GM21381 (cell line): ENCODE results near the gene OR8B12.

ENCODE experiments used
- ATAC-seq: cut with Tn5 transposase; IDR thresholded peaks from one replicate; pipeline ENCODE4 v1.9.1; 2021; ENCODE audit warnings: mild to moderate bottlenecking, moderate library complexity; ENCODE audit not compliant: unreplicated experiment

Gene OR8B12

GRCh38 chr11:124543554-124543953, at the start of gene OR8B12:
TSS of gene OR8B12 (minus strand) at chr11:124543654. CDS start at chr11:124543654, 0 bp downstream.
- no peak for ATAC-seq

GRCh38 chr11:124592627-124593026, 49.2 kb upstream of the OR8B12 start:
- ATAC-seq = no peak

- ATAC-seq = no peak
Observed at GRCh38 chr11:124591430-124591829, 48.0 kb upstream of the OR8B12 start.

GRCh38 chr11:124586238-124586860, 42.9 kb upstream of the OR8B12 start:
- peak; percentile 55 for ATAC-seq

GRCh38 chr11:124584681-124585372, 41.4 kb upstream of the OR8B12 start:
- ATAC-seq = no peak

GRCh38 chr11:124583781-124584180, 40.3 kb upstream of the OR8B12 start:
- ATAC-seq = no peak

- ATAC-seq = no peak
Observed at GRCh38 chr11:124582565-124582964, 39.1 kb upstream of the OR8B12 start.

- ATAC-seq = no peak
Observed at GRCh38 chr11:124581817-124582216, 38.4 kb upstream of the OR8B12 start.

GRCh38 chr11:124578761-124579160, 35.3 kb upstream of the OR8B12 start:
- ATAC-seq = no peak

- no peak for ATAC-seq
Observed at GRCh38 chr11:124577716-124578427, 34.4 kb upstream of the OR8B12 start.

GRCh38 chr11:124570160-124570559, 26.7 kb upstream of the OR8B12 start:
- ATAC-seq = no peak

- ATAC-seq = no peak
Observed at GRCh38 chr11:124569697-124570096, 26.2 kb upstream of the OR8B12 start, which contains the start of gene OR8A1. TSS of gene OR8A1 (plus strand) at chr11:124569997. CDS start at chr11:124570120, 123 bp downstream.

- ATAC-seq = no peak
Observed at GRCh38 chr11:124556828-124557227, 13.4 kb upstream of the OR8B12 start.

GRCh38 chr11:124551987-124552386, 8.5 kb upstream of the OR8B12 start:
- ATAC-seq = no peak

- no peak for ATAC-seq
Observed at GRCh38 chr11:124551189-124551588, 7.7 kb upstream of the OR8B12 start.

GRCh38 chr11:124543145-124543544, 309 bp downstream of the OR8B12 start:
- ATAC-seq = no peak

- no peak for ATAC-seq
Observed at GRCh38 chr11:124541204-124541603, 2.2 kb downstream of the OR8B12 start.

- ATAC-seq = no peak
Observed at GRCh38 chr11:124538019-124538418, 5.4 kb downstream of the OR8B12 start.

- no peak for ATAC-seq
Observed at GRCh38 chr11:124536520-124536919, 6.9 kb downstream of the OR8B12 start.

GRCh38 chr11:124535552-124536232, 7.8 kb downstream of the OR8B12 start:
- ATAC-seq = no peak

- ATAC-seq = no peak
Observed at GRCh38 chr11:124534051-124534450, 9.4 kb downstream of the OR8B12 start.
